ENCODE data around the gene IL12RB2. TPM values are rescaled to one million over a fixed set of nuclear protein-coding genes. Genes with fewer than 3 reads are reported as not detected.

IL12RB2 gene
- total and polyA plus RNA-seq, 2 donors (not counting 3 experiments of a cell fraction or from before 2014, with no cell fraction given) = 0.42 TPM; not detected in 1

GRCh38 chr1:67431156-67431765, 123.6 kb downstream of the IL12RB2 start:
- H3K9me1 ChIP-seq (replicated peaks; ENCODE audit: control insufficient read depth, extremely low read depth, insufficient read depth, low read length) = no peaks in the 10 kb centered on the region
- peaks cover 23% of the 10 kb centered on the region for H4K20me1 ChIP-seq (replicated peaks; ENCODE audit: control insufficient read depth, extremely low read depth, insufficient read depth, low read length)
- peak overlapping the region; percentile 66 to 99 (median 92) for H3K4me3 ChIP-seq (replicated peaks in 1 of 3; ENCODE audit: insufficient read depth in 1 of 3, low read depth in 1 of 3, low read length in 3 of 3)
- CTCF ChIA-PET = interaction anchor here (0.6 to 5.0 kb wide), 8 partner anchors 8 to 197 kb away, joined by 3 to 47 read pairs (median 3); no protein-coding TSS in a partner anchor
- peak overlapping the region; percentile 68 for H2AFZ ChIP-seq (ENCODE audit: low read depth, low read length)
- no peaks in the 10 kb centered on the region for H3K36me3 ChIP-seq (ENCODE audit: control insufficient read depth in 2 of 2, extremely low read depth in 1 of 2, insufficient read depth in 2 of 2, low read length in 2 of 2)
- intact Hi-C loops (cut with micrococcal nuclease) (no loop called here), dilution Hi-C loops (cut with MboI; ENCODE audit: extremely low pct_ligation_motif_present, low sequenced_read_pairs) (no loop called here)
- BruUV-seq (replicated peaks) = no TSS peak
- POLR2A ChIA-PET = interaction anchor here (1.8 kb wide), 1 partner anchor 48 kb away, joined by 4 read pairs; no protein-coding TSS in a partner anchor
- H3K4me2 ChIP-seq (ENCODE audit: insufficient read depth, low read length) = peak overlapping the region; percentile 94
- H3K9ac ChIP-seq (replicated peaks; ENCODE audit: extremely low read depth, insufficient read depth, low read length) = peak overlapping the region; percentile 55
- H3K27me3 ChIP-seq (ENCODE audit: control insufficient read depth in 2 of 2, insufficient read depth in 2 of 2, low read length in 2 of 2) = no peaks in the 10 kb centered on the region
- H3K4me1 ChIP-seq (ENCODE audit: control insufficient read depth, extremely low read depth, insufficient read depth, low read length) = peaks cover 23% of the 10 kb centered on the region
- TF ChIP-seq, protein P1, sequence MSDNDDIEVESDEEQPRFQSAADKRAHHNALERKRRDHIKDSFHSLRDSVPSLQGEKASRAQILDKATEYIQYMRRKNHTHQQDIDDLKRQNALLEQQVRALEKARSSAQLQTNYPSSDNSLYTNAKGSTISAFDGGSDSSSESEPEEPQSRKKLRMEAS (IDR thresholded peaks at IDR 0.05; ENCODE audit: insufficient read depth, insufficient read length) = no peak
- no peak for TF ChIP-seq POLR2A (IDR thresholded peaks at IDR 0.05; ENCODE audit: low read depth, low read length)
- no peak for TF ChIP-seq CTCF (IDR thresholded peaks at IDR 0.05; ENCODE audit: extremely low read depth in 1 of 2, insufficient read depth in 1 of 2, low read depth in 1 of 2, low read length in 2 of 2)
- no peak for TF ChIP-seq GATA2 (IDR thresholded peaks at IDR 0.05; ENCODE audit: insufficient read depth, insufficient read length, low read depth, low read length)
- TF ChIP-seq EZH2 (IDR thresholded peaks at IDR 0.05; ENCODE audit: borderline replicate concordance, low read depth, low read length, severe bottlenecking) = no peak
- TF ChIP-seq JUN (IDR thresholded peaks at IDR 0.05; ENCODE audit: borderline replicate concordance, insufficient read depth, insufficient read length, low read depth) = no peak
- TF ChIP-seq POLR2AphosphoS5 (IDR thresholded peaks at IDR 0.05; ENCODE audit: insufficient read depth, low read depth, low read length) = no peak
- TF ChIP-seq MYC (IDR thresholded peaks at IDR 0.05; ENCODE audit: low read depth, low read length) = no peak
- no peak for TF ChIP-seq FOS (IDR thresholded peaks at IDR 0.05; ENCODE audit: borderline replicate concordance, insufficient read depth, low read length)
- no peak for DNase-seq (ENCODE audit: low read depth, low spot score)
- no peaks in the 10 kb centered on the region for H3K9me3 ChIP-seq (replicated peaks; ENCODE audit: control insufficient read depth, insufficient read depth, low read length)
- H3K27ac ChIP-seq (ENCODE audit: insufficient read depth, low read depth, low read length) = peak overlapping the region; percentile 75
- H3K79me2 ChIP-seq (ENCODE audit: control insufficient read depth, insufficient read depth, low read length) = peaks cover 39% of the 10 kb centered on the region
- FAIRE-seq = no peak

Measured in endothelial cell of umbilical vein (primary cell).